ENCODE results near the gene MOGAT3.

MOGAT3 gene

GRCh38 chr7:101233907-101234547 is 33.2 kb upstream of the MOGAT3 start:
- DNase-seq = no peak

- no peak for DNase-seq
Measured at GRCh38 chr7:101232141-101232850, 31.5 kb upstream of the MOGAT3 start.

GRCh38 chr7:101231644-101232043 is 30.8 kb upstream of the MOGAT3 start:
- DNase-seq = no peak

- DNase-seq = no peak
Measured at GRCh38 chr7:101226721-101227120, 25.9 kb upstream of the MOGAT3 start.

- DNase-seq = no peak
Measured at GRCh38 chr7:101225650-101226049, 24.8 kb upstream of the MOGAT3 start.

- DNase-seq = no peak
Measured at GRCh38 chr7:101223528-101223927, 22.7 kb upstream of the MOGAT3 start.

- no peak for DNase-seq
Measured at GRCh38 chr7:101222275-101222830, 21.5 kb upstream of the MOGAT3 start.

GRCh38 chr7:101220295-101220694 is 19.5 kb upstream of the MOGAT3 start:
- DNase-seq = no peak

- no peak for DNase-seq
Measured at GRCh38 chr7:101218236-101219125, 17.6 kb upstream of the MOGAT3 start.

GRCh38 chr7:101217388-101218235 is 16.8 kb upstream of the MOGAT3 start, which contains the start of the genes PLOD3 and ZNHIT1:
TSS of gene PLOD3 (minus strand) at chr7:101217581. CDS start at chr7:101217274, 307 bp downstream.
TSS of gene ZNHIT1 (plus strand) at chr7:101218165. CDS start at chr7:101218196, 31 bp downstream.
- peak; percentile 92 for DNase-seq

GRCh38 chr7:101216860-101217387 is 16.1 kb upstream of the MOGAT3 start:
- no peak for DNase-seq

GRCh38 chr7:101216001-101216859 is 15.4 kb upstream of the MOGAT3 start:
- no peak for DNase-seq

GRCh38 chr7:101212014-101212413 is 11.2 kb upstream of the MOGAT3 start:
- no peak for DNase-seq

- DNase-seq = no peak
Measured at GRCh38 chr7:101211501-101211900, 10.7 kb upstream of the MOGAT3 start.

GRCh38 chr7:101210143-101210542 is 9.3 kb upstream of the MOGAT3 start:
- DNase-seq = no peak

GRCh38 chr7:101208794-101209193 is 8.0 kb upstream of the MOGAT3 start:
- no peak for DNase-seq

GRCh38 chr7:101207459-101207858 is 6.6 kb upstream of the MOGAT3 start:
- DNase-seq = no peak

GRCh38 chr7:101206665-101207042 is 5.8 kb upstream of the MOGAT3 start:
- no peak for DNase-seq

GRCh38 chr7:101205901-101206664 is 5.2 kb upstream of the MOGAT3 start:
- DNase-seq = no peak

Data from T-helper 9 cell (primary cell).